Stimulated activated CD8-positive, alpha-beta memory T cell treated with anti-CD3 and anti-CD28 coated beads, Interleukin-15, amount 100 ng/mL, for 4 hours (primary cell): Measurements from ENCODE around the gene IGSF21.

ENCODE experiments used
- DNase-seq, 2 donors: peaks; one replicate each; pipeline ENCODE4 v3.0.0-alpha.2; 2020; ENCODE audit warnings: low read depth in 2 of 2

The IGSF21 gene

DNA sequence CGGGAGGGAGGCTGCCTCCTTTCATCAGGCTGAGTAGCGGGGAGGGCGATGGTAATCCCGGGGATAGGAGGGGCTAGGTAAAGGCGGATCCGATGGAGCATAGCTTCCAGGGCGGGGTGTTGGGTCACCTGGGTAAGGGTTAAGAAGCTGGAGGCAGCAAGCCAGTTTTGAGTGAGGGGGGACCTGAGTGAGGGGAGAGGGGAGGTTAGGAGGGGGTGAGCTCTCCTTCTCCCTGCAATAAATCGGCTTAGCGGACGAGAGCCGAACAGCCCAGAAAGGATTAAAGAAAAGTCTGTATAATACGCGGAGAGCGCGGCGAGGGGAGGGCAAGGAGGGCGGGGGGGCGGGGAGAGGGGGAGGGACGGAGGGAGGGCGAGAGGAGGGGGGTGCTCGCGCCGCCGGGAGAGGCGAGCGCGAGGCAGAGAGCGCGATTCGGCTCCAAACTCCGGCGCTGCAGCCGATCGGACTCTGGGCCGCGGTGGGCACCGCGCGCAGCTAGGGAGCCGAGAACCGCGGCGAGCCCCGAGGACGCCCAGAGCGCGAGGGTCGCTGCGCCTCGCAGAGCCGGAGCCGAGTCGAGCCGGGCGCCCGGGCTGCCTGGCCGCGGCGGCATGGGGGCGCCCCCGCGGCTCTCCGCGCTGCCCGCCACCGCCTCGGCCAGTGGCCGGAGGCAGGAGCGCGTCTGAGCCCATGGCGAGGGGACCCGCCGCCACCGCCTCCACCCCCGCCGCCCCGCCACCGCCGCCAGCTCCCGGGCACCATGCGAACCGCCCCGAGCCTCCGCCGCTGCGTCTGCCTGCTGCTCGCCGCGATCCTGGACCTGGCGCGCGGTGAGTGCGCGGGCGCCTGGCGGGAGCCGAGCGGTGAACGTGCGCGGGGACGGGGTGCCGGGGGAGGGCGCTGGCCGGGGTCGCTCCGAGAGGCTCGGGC is at the start of gene IGSF21:
IGSF21 (plus strand) TSS at position 430 of the 930 bp plus-strand sequence; CDS start at position 761, 331 bp downstream.
- no peak for DNase-seq

DNA sequence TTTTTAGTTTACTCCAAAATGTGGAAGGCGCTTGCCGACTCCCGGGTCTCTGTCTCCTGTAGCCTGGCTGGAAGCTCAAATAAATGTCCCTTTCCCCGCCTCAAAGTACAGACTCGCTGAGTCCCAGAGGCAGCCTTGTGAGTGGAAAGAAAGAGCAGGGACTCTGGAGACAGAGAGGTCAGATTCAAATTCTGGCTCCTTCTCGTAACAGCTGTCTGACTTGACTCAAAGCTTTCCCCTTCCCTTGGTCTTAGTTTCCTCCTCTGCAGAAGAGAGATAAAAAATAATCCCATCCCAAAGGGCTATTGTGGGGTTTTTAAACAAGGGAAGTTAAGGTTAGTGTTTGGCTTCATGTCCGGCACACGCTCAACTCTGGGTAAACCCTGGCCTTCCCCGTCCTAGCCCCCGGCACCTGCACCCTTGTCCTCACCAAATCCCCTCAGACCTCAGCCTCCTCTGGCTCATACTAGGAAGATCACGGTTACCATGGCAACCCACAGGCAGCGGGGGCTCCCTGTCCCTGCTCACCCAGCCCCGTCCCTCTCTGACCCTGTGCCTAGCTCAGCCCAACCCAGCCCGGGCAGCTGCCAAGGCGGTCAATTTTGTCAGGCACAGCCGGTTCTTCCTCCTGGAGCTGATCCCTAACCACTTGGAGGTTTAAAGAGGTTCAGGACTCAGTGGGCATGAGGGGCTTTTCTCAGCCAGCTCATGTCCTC is 49.2 kb upstream of the IGSF21 start:
- DNase-seq, result no peak

- DNase-seq, result no peak
Measured at GRCh38 chr1:18058981-18059605, 48.5 kb upstream of the IGSF21 start.

DNA sequence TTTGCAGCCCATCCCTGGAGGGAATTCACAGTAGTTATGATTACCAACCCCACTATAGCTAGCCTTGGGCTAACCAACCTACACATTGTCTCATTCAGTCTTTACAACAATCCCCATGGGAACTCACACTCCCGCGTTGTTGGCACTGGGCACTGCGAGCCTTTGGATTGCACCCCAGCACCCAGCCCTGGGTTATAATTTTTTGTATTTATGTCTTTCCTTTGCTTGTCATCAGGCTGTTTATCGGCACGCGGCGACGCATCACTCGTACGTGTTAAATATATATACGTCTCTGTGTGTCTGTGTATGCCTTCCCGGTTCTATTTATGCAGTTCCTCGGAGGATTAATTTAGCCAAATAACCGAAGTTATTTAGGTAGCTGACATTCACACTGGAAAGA is 47.2 kb upstream of the IGSF21 start:
- no peak for DNase-seq

DNA sequence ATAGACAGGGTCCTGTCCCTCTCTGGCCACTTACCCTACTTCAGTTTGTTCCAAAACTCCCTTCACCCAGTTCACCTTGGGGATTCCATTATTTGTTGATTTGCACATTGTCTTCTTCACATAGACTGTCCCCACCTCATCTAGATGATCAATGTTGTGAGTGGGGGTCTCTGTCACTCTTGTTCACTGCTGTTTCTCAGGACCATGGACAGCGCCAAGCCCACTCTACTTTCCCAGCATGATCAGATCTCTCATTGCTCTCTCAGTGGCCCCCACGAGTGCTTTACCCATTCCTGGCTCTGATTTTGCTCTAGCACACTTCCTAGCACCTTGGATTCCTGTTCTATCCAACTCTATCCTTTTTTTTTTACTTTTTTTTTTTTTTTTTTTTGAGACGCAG is 45.4 kb upstream of the IGSF21 start:
- no peak for DNase-seq

DNA sequence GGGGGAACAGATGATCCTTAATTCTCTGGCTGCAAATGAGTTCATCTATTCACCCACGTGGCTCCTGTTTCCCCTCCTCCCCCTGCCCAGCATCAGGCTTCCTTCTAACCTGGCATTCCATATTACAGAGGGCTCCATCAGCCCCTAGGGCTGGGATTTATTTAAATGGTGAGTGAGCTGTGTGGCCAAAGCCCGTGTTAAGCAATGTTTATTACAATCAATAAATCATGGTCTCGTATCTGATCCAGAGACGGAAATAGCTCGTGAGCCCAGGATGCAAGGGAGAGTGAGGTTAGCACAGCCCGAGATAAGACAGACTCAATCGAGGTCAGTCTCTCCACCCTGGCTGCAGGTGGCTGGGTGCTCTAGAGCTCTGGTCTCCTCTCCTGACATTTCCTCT is 43.1 kb upstream of the IGSF21 start:
- DNase-seq, result no peak

DNA sequence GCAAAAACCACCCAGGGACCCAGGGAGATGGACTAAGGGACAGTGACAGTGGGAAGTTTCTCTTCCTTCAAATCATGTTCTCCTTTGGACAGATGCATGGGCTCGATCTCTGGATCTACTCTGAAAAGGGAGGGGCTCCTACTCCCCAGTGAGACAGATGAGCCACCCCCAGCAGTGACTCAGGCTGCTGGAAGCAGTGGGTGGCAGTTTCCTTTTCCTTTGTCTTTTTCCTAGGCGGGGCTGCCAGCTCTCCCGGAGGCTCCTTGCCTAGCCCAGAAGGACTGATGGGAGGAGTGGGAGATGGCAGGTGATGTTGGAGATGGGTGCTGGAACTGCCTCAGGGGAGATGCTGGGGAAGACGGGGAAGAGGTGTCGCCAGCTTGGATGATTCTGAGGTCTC is 41.0 kb upstream of the IGSF21 start:
- DNase-seq, result no peak

DNA sequence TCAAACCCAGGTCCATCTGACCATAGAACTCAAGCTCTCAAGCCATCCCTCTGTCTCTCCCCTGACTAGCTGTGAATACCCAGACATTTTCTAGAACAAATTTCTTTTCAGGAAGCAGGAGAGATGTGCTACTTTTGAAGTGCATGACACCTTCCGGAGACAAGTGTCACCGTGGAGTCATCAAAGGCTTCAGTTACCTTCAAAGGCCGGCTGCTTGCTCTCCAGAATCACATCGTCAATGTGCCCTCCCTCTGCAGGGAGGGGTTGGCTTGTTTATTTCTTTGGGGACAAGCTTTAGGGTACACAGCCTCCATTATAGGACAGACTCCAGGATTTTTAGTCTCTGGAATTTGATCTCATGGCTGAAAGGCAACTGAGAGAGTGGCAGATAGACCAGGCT is 37.7 kb upstream of the IGSF21 start:
- DNase-seq, result no peak

GRCh38 chr1:18072066-18072465 is 35.5 kb upstream of the IGSF21 start:
- DNase-seq, result no peak

GRCh38 chr1:18073066-18073642 is 34.4 kb upstream of the IGSF21 start:
- DNase-seq, result no peak

DNA sequence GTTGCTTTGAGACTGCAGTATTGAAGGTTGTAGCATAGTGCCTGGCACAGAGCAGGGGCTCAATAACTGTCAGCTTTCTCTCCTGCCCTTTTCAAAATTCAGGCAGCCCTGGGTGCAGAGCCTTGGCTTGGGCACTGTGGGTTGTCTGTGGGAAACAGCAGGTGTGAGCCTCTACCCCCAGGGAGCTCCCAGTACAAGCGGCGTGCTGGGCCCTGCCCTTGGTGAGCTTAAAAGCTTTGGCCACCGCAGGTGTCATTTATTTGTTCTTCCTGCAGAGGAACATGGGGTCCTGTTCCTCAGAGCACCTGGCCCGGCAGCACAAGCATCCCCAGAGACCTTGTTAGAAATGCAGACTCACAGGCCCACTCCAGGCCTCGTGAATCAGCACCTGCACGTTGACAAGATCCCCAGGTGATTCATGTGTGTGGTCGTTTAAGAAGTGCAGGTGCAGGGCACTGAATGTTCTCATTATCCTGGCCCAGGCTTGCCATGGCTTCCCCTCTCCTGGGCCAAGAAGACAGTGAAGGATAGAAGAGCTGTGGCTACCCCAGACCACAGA is 29.9 kb upstream of the IGSF21 start:
- DNase-seq, result no peak

DNA sequence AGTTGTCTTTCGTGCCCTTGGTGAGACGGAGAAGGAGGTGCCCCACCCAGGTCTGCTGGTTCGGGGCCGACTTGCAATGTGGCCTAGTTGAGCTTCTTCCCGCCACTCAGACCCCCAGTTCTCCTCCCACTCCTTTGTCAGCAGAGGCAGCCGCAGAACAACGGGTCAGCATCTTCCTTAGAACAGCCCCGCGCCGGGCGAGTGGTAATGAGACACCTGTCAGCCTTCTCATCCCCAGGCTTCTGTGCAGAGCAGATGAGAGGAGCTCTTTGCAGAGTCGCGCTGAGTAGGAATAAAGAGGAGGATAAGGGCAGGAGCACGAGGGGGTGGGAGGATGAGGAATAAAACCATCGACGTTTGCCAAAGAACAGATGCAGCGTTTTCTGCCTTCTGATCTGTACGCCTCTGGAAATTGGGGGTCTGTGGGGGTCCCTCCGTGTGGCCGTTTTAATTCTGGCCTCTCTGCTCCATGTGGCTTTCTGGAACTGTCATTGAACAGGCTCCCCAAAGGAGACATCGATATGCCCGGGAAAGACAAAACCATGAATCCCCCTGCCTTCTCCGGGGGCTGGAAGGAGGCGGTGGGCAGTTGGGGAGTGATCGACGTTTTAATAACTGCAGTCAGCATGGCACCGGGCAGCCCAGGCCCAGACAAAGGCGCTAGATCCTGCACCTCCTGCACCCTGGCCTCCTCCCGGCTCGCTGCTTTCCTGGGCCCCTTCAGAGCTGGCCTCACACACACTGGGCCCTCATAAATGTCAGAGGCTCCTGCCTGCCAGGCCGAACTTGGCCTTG is 27.5 kb upstream of the IGSF21 start:
- DNase-seq, result no peak

DNA sequence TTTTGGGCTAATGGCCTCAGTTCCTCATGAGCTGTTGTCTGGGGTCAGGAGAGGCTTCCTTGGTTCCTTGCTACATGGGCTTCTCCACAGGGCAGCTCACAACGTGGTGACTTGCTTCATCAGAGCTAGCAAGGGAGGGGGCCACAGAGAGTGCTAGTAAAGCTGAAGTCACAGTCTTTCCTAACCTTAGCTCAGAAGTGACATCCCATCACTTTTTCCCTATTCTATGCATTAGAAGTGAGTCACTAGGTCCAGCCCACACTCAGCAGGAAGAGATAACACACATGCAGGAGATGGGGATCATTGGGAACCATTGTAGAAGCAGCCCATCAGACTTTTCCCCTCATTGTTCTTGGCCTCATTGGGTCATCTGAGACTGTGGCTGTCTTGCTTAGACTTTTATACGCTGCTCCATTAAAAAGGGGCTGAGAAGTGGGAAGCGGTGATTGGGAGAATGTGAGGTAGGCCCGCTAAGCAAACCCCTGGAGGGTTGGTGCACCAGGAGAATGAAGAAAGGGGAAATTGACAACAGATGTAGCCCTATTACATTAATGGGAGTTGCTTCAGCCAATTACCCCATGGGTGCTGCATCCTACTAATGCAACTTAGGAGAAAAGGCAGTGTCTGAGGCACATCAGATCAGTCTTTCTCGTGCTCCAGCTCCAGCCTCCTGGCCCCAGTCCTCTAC is 22.1 kb upstream of the IGSF21 start:
- DNase-seq, result no peak

GRCh38 chr1:18088077-18088594 is 19.5 kb upstream of the IGSF21 start:
- no peak for DNase-seq

- no peak for DNase-seq
Measured at GRCh38 chr1:18089488-18089887, 18.1 kb upstream of the IGSF21 start.

DNA sequence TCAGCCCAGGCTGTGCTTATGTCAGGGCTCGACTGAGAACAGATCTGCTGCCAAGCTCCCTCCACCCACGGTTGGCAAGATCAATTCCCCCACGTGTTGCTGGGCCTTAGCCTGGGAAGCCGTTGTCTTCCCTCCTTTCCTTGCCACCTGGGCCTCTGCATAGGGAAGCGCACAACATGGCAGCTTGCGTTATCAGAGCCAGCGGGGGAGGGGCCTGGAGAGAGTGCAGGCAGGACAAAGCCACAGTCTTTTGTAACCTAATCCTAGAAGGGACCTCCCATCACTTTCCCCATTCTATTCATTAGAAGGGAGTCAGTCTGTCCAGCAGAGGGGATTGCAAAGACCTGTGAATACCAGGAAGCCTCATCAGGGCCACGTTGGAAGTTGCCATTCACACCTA is 17.0 kb upstream of the IGSF21 start:
- no peak for DNase-seq

DNA sequence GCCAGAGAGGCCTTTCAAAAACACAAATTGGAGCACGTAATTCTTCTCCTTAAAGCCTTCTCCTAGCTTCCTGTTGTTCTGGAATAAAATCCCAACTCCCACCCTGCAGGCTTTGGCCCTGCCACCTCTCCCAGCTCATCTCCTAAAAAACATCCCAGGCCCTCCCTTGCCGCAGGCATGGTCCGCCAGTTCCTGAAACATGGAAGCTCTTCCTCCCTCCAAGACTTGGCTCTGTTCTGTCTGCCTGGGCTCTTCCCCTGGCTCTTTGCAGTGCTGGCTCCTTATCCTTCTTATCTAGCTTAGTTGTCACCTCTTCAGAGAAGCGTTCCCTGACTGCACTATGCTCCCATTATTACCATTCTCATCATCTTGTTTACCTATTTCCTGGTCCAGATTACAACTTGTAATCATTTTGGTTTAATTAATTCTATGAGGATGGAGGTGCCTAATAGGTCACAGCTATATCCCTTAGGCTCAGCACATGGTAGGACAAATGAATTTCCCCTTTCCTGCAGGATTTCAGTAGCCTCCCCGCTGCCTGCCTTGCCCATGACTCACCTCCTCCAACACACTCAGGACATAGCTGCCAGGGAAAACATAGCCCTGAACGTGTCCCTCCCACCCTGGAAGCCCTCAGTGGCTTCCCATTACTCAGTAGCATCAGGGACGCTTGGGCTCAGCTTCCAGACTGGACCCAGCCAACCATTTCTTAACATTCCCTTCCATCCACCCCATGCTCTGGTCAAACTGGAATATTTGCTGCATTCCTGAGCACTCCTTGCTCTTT is 15.7 kb upstream of the IGSF21 start:
- DNase-seq, result no peak

DNA sequence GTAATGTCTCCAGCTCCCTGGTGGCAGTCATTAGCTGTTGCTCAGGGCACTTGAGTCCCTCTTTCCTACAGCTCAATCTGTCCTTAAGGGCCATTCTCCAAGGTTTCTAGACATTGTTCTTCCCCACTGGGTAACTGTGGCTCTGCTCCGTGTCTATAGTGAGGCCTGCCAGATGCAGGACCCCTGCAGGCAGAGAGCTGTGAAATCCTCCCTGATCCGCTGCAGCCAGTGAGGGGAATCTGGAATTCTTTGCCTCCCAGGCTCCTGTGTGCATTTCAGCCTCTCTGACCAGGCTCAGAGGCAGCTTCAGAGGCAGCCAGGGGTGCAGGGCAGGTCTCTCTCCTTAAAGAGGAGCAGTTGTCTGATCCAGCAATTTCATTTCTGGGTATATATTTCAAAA is 14.4 kb upstream of the IGSF21 start:
- no peak for DNase-seq

DNA sequence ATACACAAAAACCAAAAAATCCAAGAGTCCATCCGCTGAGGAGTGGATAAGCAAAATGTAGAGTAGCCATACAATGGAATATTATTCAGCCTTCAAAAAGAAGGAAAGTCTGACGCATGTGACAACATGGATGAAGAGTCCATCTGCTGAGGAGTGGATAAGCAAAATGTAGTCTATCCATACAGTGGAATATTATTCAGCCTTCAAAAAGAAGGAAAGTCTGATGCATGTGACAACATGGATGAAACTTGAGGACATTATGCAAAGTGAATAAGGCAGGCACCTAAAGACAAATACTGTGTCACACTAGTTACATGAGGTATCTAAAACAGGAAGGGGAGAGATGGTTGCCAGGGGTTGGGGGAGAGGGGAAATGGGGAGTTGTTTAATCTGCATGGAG is 14.0 kb upstream of the IGSF21 start:
- DNase-seq, result no peak
